Stimulated activated CD4-positive, alpha-beta T cell treated with anti-CD3 and anti-CD28 coated beads, TNF-alpha, amount 100 ng/mL, for 24 hours (primary cell): Measurements from ENCODE around the gene ELAC1.

Source experiments
- DNase-seq, 3 experiments: peaks; one replicate each; pipeline ENCODE4 v3.0.0-alpha.2; 2020; ENCODE audit warnings: low read depth in 3 of 3

ELAC1 gene

DNA sequence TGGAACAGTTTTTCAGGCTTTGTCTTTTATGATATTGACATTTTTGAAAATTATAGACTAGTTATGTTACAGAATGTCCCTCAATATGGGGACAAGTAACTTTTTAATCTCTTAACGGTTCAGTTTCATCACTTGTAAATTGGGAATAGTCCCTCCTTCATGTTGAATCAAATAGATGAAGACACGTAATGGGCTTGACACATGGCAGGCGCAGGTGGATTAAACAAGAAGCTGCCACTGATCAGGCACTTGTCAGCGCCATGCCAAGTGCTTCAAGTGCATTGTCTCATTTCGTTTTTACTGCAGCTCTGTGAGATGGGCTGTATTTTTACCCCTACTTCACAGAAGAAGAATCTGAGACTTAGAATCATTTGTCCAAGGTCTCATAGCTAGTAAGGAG, 52.7 kb downstream of the ELAC1 start:
- DNase-seq, result no peak

DNA sequence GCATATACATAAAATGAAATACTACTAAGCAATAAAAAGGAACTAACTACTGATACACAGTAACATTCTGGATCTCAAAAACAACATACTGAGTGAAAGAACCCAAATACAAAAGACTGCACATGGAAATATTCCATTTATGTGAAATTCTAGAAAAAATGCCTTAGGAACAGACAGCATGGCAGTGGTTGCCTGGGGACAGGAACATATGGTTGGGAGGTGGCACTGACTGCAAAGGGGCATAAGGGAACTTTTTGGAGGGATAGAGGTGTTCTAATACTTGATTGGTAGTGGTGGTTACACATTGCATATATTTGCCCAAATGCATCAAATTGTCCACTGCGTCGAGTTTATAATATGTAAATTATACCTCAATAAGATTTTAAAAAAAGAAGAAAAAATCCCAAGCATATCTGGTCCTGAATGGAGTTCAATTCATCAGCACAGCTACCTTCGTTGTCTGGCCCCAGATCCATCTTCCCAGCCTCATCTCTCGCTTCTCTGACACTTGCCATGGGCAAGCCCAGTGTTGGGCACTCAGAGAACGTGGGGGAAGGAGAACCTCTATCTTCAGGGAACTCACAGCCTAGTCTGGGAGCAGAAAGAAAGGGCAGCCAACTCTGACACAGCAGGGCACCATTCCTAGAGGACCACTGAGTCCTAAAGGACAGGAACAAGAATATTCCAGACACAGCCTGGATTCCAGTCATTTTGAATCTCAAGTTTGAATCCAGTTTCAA, 53.6 kb downstream of the ELAC1 start:
- no peak for DNase-seq

DNA sequence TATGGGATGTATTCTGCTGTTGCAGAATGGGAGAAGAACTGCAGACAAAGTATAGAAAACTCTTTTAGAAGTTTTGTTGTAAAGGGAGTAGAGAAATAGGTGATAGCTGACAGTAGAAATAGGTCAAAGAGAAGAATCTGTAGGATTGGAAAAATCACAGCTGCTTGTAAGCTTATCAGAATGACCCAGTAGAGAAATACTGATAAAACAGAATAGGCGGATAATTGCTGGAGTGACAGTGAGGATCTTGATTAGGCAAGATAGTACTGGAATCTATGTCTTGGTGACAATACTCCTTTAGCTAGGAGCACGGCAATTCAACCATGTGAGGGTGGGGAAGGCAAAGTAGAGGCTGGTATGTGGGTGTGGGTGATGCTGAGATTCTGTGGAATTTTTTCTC, 57.7 kb downstream of the ELAC1 start:
- DNase-seq, result no peak

DNA sequence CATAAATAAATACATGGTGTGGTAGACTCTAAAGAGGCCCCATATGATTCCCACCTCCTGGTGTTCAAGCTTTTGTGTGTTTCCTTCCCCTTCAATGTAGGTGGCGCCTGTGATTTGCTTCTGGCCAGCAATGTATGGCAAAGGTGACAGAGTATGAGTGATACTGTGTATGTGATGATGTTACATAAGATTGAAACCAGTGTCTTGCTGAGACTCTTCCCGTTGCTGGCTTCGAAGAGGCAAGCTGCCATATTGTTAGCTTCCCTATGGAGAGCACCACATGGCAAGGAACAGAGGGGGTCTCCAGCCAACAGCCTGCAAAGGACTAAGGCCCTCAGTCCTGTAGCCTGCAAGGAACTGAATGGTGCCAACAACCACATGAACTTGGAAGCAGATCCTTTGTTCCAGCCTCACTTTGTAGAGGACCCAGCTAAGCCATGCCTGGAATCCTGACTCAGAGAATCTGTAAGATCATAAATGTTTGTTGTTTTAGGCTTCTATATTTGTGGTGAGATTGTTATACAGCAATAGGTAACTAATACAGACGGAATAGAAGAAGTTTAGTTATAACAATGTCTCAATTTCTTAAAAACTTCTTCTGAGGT, 60.5 kb downstream of the ELAC1 start:
- no peak for DNase-seq

DNA sequence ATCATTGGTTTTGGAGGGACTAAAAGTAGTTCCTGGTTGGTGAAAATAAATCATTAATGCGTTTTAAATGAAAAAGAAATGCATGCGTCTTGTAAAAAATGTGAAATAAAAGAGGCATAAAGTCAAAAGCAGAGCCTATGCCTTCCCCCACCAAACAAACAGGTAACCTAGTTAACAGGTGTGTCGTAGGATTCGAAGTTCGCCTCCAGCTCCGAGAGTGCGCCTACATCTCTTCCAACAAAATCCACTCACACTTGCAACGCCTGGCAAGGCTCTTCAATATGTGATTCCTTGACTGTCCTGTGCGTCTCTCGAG, 61.5 kb downstream of the ELAC1 start:
- no peak for DNase-seq

DNA sequence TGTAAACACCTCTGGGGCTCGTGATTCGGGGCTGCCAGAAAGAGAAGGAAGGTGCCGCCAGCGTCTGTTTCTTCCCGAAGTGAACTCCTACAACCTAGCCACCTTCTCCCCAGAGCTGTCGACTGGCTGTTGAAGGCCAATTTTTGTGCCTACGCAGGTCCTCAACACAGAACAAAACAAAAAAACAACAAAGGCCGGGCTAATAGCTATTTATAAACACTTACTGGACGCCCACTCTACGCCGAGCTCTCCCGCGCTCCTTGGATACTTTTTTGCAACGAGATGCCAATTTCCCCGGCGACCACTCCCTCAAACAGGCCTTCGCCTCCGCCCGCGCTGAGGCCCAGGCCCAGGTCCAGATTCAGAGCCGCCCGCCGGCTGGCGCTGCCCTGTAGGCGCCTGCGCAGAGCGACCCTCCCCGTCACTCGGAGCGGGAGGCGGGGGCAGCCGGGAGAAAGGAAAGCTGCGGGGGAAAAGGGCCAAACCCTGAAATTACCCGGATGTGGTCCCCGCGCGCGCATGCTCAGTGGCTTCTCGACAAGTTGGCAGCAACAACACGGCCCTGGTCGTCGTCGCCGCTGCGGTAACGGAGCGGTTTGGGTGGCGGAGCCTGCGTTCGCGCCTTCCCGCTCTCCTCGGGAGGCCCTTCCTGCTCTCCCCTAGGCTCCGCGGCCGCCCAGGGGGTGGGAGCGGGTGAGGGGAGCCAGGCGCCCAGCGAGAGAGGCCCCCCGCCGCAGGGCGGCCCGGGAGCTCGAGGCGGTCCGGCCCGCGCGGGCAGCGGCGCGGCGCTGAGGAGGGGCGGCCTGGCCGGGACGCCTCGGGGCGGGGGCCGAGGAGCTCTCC, 62.1 kb downstream of the ELAC1 start, which contains the start of gene SMAD4:
TSS of gene SMAD4 (plus strand) at position 520 of the 843 bp plus-strand sequence. CDS start 16,834 bp downstream, outside the sequence.
- peak; percentile 98 for DNase-seq

DNA sequence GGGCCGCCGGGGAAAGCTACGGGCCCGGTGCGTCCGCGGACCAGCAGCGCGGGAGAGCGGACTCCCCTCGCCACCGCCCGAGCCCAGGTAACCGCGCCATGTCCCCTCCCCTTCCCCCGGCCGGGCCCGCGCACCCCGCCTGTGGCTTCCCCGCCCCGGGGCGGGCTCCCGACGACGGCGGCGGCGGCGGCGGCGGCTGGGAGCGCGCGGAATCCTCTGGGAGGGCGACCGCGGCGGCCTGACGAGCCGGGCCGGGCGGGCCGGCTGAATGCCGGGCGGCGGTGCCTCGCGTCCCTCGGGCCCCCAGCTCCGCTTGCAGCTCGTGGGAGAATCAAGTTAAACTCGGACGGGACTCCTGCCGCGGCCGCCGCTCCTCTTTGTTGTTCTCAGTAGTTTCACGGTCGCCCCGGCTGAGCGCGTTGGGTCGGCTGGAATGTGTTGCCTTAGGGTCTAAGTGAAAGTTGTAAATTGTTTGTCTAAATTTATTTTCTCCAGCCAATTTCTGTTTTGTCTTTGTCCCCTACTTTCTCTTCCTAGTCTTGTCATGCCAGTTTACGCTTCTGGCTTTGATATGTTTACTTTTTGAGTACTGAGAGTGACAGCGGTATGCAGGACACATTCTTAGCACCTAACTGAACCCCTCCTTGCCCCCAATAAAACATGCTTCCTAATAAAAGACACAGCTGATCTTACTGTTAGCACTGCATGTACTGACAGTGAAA, 62.9 kb downstream of the ELAC1 start:
- DNase-seq, result peak; percentile 28 to 69 (median 44)

DNA sequence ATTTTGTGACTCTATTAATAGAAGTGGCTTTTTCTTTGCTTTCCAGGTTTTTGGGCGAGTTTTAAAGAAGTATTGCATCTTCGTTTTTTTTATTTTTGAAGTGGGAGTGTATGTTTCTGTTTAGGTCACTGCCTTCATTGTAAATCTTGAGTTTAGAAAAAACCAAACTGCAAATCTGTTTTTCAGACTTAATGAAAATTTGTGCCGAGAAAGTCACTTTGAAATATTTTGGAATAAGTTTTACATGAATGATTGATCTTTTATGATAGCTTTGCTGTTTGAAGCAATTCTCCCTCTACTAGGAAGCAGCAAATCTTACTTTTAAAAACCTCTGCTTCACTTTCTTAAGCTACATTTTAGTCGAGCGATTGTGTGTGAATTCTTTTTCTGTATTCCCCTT, 64.4 kb downstream of the ELAC1 start:
- DNase-seq, result no peak

DNA sequence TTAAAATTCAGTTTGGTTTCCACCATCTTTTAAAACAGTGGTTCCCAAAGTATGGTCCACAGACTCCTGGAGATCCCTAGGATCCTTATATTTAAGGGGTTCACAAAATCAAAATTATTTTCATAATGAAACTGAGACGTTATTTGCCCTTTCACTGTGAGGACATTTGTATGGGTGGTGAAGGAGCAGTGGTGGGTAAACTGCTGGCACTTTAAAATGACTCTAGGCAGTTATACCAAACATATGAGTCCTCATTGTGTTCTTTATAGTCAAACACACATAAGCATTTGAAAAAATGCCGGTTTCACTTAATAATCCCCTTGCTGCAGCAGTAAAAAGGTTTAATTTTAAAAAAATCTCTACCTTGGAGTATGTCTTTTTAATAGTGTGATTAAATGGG, 69.4 kb downstream of the ELAC1 start:
- no peak for DNase-seq
